ENCODE measurements around the gene GOLT1A. TPM values are rescaled to one million over a fixed set of nuclear protein-coding genes. Genes with fewer than 3 reads are reported as not detected.

Gene GOLT1A
- total RNA-seq, 2 donors from 2014 or later, result not detected

DNA sequence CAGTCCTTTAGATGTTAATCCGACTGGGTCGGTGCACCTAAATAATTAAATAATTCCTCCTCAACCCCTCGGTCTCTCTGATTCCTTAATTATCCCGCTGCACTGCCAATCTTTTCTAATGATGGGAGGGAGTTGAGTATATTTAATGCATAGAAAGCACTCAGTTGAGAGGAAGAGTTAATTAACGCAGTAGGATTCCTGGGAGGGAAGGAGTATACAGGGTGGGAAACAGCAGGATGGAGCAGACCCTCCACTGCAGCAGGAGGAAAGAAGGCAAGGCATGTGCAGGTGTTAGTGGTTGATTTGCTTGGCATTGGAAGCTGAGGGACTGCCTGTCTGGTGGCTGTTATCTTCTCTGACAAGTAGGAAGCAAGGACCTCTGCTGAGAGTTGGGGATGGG is 37.7 kb downstream of the GOLT1A start:
- TF ChIP-seq, protein P1, sequence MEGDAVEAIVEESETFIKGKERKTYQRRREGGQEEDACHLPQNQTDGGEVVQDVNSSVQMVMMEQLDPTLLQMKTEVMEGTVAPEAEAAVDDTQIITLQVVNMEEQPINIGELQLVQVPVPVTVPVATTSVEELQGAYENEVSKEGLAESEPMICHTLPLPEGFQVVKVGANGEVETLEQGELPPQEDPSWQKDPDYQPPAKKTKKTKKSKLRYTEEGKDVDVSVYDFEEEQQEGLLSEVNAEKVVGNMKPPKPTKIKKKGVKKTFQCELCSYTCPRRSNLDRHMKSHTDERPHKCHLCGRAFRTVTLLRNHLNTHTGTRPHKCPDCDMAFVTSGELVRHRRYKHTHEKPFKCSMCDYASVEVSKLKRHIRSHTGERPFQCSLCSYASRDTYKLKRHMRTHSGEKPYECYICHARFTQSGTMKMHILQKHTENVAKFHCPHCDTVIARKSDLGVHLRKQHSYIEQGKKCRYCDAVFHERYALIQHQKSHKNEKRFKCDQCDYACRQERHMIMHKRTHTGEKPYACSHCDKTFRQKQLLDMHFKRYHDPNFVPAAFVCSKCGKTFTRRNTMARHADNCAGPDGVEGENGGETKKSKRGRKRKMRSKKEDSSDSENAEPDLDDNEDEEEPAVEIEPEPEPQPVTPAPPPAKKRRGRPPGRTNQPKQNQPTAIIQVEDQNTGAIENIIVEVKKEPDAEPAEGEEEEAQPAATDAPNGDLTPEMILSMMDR (IDR thresholded peaks at IDR 0.05), result no peak
- Histone ChIP-seq H3K4me1 (no peaks in the 10 kb centered on the region), H3K27ac (no peak overlapping the region), H3K4me3 (no peak overlapping the region), H3K27me3 (no peaks in the 10 kb centered on the region), H3K9me3 (peaks cover 0 to under 1% of the 10 kb centered on the region in 2 donors), H3K36me3 (no peaks in the 10 kb centered on the region)
- no peak for DNase-seq (ENCODE audit: low spot score)

DNA sequence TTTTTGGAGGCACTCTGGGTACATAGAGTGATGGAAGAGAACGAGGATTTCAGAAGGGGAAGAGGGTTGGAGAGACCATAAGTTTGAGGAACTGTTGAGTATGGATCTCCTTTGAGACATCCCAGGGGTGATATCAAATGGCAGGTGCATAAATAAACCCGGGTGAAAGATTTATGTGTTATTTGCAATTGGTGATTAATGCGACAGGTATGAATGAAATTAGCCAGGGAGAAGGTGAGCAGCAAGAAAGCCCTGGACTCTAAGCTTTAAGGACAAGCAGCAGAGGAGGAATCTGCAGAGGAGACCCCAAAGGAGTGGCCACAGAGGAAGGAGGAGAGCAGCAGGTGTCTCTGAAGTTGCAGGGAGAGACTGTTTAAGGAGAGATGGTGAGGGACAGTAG is 38.8 kb downstream of the GOLT1A start:
- no peak for DNase-seq (ENCODE audit: low spot score)
- TF ChIP-seq, protein P1 (IDR thresholded peaks at IDR 0.05), result no peak
- Histone ChIP-seq H3K9me3 (peaks cover 0 to 11% of the 10 kb centered on the region in 2 donors), H3K4me1 (no peaks in the 10 kb centered on the region), H3K36me3 (no peaks in the 10 kb centered on the region), H3K27ac (no peak overlapping the region), H3K4me3 (no peak overlapping the region), H3K27me3 (no peaks in the 10 kb centered on the region)

GRCh38 chr1:204172404-204173029 is 41.3 kb downstream of the GOLT1A start:
- H3K4me1 ChIP-seq, result no peaks in the 10 kb centered on the region

DNA sequence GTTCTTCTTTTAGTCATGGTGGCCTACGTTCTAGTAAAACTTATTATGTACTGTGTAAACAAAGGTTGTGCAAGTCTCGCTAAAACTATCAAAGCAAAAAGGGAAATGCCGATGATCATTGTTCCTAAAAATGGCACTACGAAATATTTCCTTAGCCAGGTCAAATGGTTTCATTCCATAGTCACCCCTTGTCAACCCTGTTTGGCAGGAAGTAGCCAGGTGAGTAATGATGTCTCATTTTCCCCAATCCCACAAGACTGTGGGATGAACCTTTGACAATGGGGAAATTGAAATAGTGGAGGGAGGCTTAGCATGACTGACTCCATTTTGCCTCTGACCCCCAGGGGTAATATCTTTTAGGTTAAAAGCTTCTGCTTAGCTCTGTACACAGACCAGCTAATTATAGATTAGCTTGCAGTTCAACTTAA is 42.0 kb downstream of the GOLT1A start:
- no peak for DNase-seq (ENCODE audit: low spot score)
- Histone ChIP-seq H3K4me3 (no peak overlapping the region), H3K27me3 (no peaks in the 10 kb centered on the region), H3K27ac (no peak overlapping the region), H3K9me3 (peaks cover 9 to 27% of the 10 kb centered on the region in 2 donors), H3K36me3 (no peaks in the 10 kb centered on the region), H3K4me1 (no peaks in the 10 kb centered on the region)
- TF ChIP-seq, protein P1 (IDR thresholded peaks at IDR 0.05), result no peak

More at GRCh38 chr1:204172404-204173029, 41.3 kb downstream of the GOLT1A start:
- H3K27ac ChIP-seq, result no peak overlapping the region
- no peak for DNase-seq (ENCODE audit: low spot score)
- H3K4me3 ChIP-seq, result no peak overlapping the region
- peaks cover 9 to 27% of the 10 kb centered on the region in 2 donors for H3K9me3 ChIP-seq
- H3K27me3 ChIP-seq, result no peaks in the 10 kb centered on the region
- no peaks in the 10 kb centered on the region for H3K36me3 ChIP-seq
- TF ChIP-seq, protein P1 (IDR thresholded peaks at IDR 0.05), result no peak

DNA sequence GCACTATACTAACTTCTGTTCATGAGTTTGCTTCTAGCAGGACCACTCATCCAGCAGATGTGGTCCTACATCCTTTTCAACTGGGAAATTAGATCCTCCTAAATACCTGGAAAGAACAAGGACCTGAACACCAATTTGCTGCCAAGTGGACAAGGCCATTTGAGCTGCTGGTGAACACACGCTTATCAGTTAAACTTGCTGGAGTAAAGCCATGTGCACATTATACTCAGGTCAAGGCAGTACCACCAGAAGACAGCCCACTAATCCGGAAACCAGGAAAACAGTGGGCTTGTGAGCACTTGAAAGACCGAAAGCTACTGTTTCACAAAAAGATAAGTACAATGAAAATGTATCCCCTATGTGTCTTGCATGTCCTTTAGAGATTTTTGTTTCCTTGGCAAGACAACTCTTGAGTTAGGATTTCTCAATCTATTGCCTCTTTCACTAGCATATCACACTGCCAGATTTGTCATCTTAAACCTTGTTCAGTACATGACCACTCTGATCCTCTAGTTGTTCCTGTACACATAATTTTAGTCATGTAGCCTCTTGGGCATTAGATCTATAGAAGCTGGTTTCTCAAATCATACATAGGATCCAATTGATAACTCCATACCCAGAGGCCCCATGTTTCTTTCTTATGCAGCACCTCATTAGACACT is 43.2 kb downstream of the GOLT1A start:
- H3K27ac ChIP-seq, result no peak overlapping the region
- no peaks in the 10 kb centered on the region for H3K36me3 ChIP-seq
- no peaks in the 10 kb centered on the region for H3K27me3 ChIP-seq
- H3K9me3 ChIP-seq, result peaks cover 9 to 27% of the 10 kb centered on the region in 2 donors
- no peak for DNase-seq (ENCODE audit: low spot score)
- H3K4me3 ChIP-seq, result no peak overlapping the region
- TF ChIP-seq, protein P1 (IDR thresholded peaks at IDR 0.05), result no peak
- H3K4me1 ChIP-seq, result no peaks in the 10 kb centered on the region
